ENCODE measurements around the gene PGR. TPM values are rescaled to one million over a fixed set of nuclear protein-coding genes. Genes with fewer than 3 reads are reported as not detected.

The PGR gene
- total RNA-seq, 1 donor from 2014 or later, result 0.18 TPM

DNA sequence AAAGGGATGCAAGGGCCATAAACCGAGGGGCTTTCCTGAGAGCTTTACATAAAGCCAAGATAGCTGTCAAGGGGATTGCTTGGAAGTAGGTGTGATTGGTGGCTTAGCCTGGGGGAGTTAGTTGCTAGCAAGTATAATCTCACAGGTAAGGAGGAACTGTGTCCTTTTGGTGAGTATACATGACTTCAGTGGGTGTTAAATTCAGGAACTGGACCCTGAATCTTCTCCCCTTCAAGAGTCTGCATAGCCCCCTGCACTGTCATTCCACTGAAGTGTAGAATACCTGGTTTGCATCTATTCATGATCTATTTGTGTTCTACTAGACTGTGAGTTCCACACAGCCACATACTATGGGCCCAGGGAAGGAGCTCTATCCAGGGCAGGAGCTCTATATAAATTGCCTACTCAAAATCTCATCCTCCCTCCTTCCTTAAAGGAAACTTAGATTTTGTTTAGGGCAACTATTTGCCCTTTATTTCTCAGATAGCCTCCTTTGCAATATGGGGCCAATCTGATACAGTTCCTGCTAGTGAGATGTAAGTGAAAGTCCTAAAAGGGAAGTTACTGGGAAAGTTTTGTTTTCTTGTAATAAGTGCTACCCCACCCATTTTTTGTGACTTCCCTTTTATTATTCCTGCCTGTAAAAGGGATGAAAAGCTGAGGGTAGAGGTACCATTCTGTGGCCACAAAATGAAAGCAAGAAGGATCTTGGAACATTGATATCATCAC is 120.5 kb downstream of the PGR start:
- no peak overlapping the region for H3K9ac ChIP-seq (ENCODE audit: low read length)
- no peaks in the 10 kb centered on the region for H3K36me3 ChIP-seq (ENCODE audit: insufficient read depth, low read length)
- peaks cover 7% of the 10 kb centered on the region for H3K4me1 ChIP-seq (ENCODE audit: insufficient read depth, low read length)
- no peak overlapping the region for H3K27ac ChIP-seq (ENCODE audit: low read depth, low read length)
- peaks cover 15% of the 10 kb centered on the region for H3K4me1 Mint-ChIP-seq (ENCODE audit: low read depth, unreplicated experiment)
- H3K4me2 ChIP-seq (ENCODE audit: low read length), result no peak overlapping the region
- no peak overlapping the region for H3K4me3 Mint-ChIP-seq (ENCODE audit: unreplicated experiment)
- FAIRE-seq (no peak), DNase-seq (ENCODE audit: low read depth) (no peak)
- no peak overlapping the region for H3K4me3 ChIP-seq (ENCODE audit: insufficient read depth, low read depth, low read length)
- H3K9me3 Mint-ChIP-seq (ENCODE audit: unreplicated experiment), result no peaks in the 10 kb centered on the region
- H3K27me3 Mint-ChIP-seq (ENCODE audit: low read depth, unreplicated experiment), result no peaks in the 10 kb centered on the region
- no peaks in the 10 kb centered on the region for H3K9me3 ChIP-seq (ENCODE audit: insufficient read depth, low read depth, low read length)
- no peaks in the 10 kb centered on the region for H3K36me3 Mint-ChIP-seq (ENCODE audit: low read depth, unreplicated experiment)
- H4K20me1 ChIP-seq (ENCODE audit: insufficient read depth, low read length), result no peaks in the 10 kb centered on the region
- no peaks in the 10 kb centered on the region for H3K27me3 ChIP-seq (ENCODE audit: insufficient read depth, low read length)
- H3K79me2 ChIP-seq (ENCODE audit: insufficient read depth, low read length), result no peaks in the 10 kb centered on the region
- TF ChIP-seq EZH2 (IDR thresholded peaks at IDR 0.05; ENCODE audit: insufficient read depth, low read length), result no peak
- TF ChIP-seq, protein P1, sequence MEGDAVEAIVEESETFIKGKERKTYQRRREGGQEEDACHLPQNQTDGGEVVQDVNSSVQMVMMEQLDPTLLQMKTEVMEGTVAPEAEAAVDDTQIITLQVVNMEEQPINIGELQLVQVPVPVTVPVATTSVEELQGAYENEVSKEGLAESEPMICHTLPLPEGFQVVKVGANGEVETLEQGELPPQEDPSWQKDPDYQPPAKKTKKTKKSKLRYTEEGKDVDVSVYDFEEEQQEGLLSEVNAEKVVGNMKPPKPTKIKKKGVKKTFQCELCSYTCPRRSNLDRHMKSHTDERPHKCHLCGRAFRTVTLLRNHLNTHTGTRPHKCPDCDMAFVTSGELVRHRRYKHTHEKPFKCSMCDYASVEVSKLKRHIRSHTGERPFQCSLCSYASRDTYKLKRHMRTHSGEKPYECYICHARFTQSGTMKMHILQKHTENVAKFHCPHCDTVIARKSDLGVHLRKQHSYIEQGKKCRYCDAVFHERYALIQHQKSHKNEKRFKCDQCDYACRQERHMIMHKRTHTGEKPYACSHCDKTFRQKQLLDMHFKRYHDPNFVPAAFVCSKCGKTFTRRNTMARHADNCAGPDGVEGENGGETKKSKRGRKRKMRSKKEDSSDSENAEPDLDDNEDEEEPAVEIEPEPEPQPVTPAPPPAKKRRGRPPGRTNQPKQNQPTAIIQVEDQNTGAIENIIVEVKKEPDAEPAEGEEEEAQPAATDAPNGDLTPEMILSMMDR (IDR thresholded peaks at IDR 0.05; ENCODE audit: insufficient read depth, low read depth, low read length), result no peak
- no peak overlapping the region for H2AFZ ChIP-seq (ENCODE audit: low read depth, low read length)
- no peak overlapping the region for H3K27ac Mint-ChIP-seq (ENCODE audit: unreplicated experiment)

DNA sequence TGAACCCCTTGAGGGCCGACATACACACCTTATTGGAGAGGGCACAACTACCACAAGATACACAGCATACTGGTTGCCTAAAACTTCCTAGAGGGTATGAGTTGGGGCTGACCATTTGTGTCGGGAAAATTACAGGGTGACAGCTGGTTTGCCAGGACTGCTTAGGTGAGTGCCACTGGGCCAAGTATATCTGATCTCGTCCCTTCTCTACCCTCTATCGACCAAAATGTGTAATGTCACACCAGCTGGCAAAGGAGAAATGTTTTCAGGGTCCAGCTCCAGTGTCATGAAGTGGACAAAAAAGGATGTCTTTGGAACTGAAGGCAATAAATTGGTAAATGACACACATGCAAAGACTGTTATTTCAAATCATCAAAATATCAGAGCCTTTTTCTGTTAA is 126.1 kb downstream of the PGR start:
- H4K20me1 ChIP-seq (ENCODE audit: insufficient read depth, low read length), result no peaks in the 10 kb centered on the region
- no peak overlapping the region for H3K4me2 ChIP-seq (ENCODE audit: low read length)
- no peaks in the 10 kb centered on the region for H3K9me3 Mint-ChIP-seq (ENCODE audit: unreplicated experiment)
- no peaks in the 10 kb centered on the region for H3K9me3 ChIP-seq (ENCODE audit: insufficient read depth, low read depth, low read length)
- FAIRE-seq, result no peak
- no peak overlapping the region for H3K9ac ChIP-seq (ENCODE audit: low read length)
- H3K36me3 Mint-ChIP-seq (ENCODE audit: low read depth, unreplicated experiment), result no peaks in the 10 kb centered on the region
- no peak for DNase-seq (ENCODE audit: low read depth)
- H3K27me3 ChIP-seq (ENCODE audit: insufficient read depth, low read length), result no peaks in the 10 kb centered on the region
- H3K4me1 ChIP-seq (ENCODE audit: insufficient read depth, low read length), result no peaks in the 10 kb centered on the region
- no peaks in the 10 kb centered on the region for H3K36me3 ChIP-seq (ENCODE audit: insufficient read depth, low read length)
- no peaks in the 10 kb centered on the region for H3K79me2 ChIP-seq (ENCODE audit: insufficient read depth, low read length)
- H2AFZ ChIP-seq (ENCODE audit: low read depth, low read length), result no peak overlapping the region
- TF ChIP-seq, protein P1 (IDR thresholded peaks at IDR 0.05; ENCODE audit: insufficient read depth, low read depth, low read length), result no peak
- TF ChIP-seq EZH2 (IDR thresholded peaks at IDR 0.05; ENCODE audit: insufficient read depth, low read length), result no peak
- no peak overlapping the region for H3K27ac Mint-ChIP-seq (ENCODE audit: unreplicated experiment)
- no peak overlapping the region for H3K4me3 Mint-ChIP-seq (ENCODE audit: unreplicated experiment)
- no peak overlapping the region for H3K27ac ChIP-seq (ENCODE audit: low read depth, low read length)
- no peak overlapping the region for H3K4me3 ChIP-seq (ENCODE audit: insufficient read depth, low read depth, low read length)
- peaks cover 4% of the 10 kb centered on the region for H3K4me1 Mint-ChIP-seq (ENCODE audit: low read depth, unreplicated experiment)
- no peaks in the 10 kb centered on the region for H3K27me3 Mint-ChIP-seq (ENCODE audit: low read depth, unreplicated experiment)

DNA sequence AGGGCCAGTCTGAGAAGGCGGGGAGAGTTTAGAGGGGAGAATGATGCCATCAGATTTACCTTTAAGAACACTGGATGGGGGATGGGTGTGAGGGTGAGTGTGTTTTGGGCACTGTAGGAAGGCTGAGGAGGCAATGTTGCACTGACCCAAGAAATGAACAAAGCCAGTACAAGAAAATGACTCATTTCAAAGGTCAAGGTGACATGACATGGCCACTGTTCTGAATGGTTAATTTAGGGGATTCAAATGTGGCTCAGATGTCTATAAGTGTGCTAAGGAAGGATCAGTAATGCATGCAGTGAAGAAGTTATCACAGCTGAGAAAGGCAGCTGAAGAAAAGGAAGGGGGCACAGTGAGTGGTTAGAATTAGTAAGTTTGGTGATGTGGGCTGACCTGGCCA is 129.9 kb downstream of the PGR start:
- Histone ChIP-seq H3K9me3 (ENCODE audit: insufficient read depth, low read depth, low read length) (no peaks in the 10 kb centered on the region), H3K27me3 (ENCODE audit: insufficient read depth, low read length) (no peaks in the 10 kb centered on the region), H3K4me1 (ENCODE audit: insufficient read depth, low read length) (no peaks in the 10 kb centered on the region), H3K4me2 (ENCODE audit: low read length) (no peak overlapping the region), H3K27ac (ENCODE audit: low read depth, low read length) (no peak overlapping the region), H3K36me3 (ENCODE audit: insufficient read depth, low read length) (no peaks in the 10 kb centered on the region), H3K79me2 (ENCODE audit: insufficient read depth, low read length) (no peaks in the 10 kb centered on the region), H3K4me3 (ENCODE audit: insufficient read depth, low read depth, low read length) (no peak overlapping the region), H2AFZ (ENCODE audit: low read depth, low read length) (no peak overlapping the region), H4K20me1 (ENCODE audit: insufficient read depth, low read length) (no peaks in the 10 kb centered on the region), H3K9ac (ENCODE audit: low read length) (no peak overlapping the region)
- peaks cover 4% of the 10 kb centered on the region for H3K4me1 Mint-ChIP-seq (ENCODE audit: low read depth, unreplicated experiment)
- H3K27me3 Mint-ChIP-seq (ENCODE audit: low read depth, unreplicated experiment), result no peaks in the 10 kb centered on the region
- H3K36me3 Mint-ChIP-seq (ENCODE audit: low read depth, unreplicated experiment), result no peaks in the 10 kb centered on the region
- no peak overlapping the region for H3K27ac Mint-ChIP-seq (ENCODE audit: unreplicated experiment)
- TF ChIP-seq, protein P1 (IDR thresholded peaks at IDR 0.05; ENCODE audit: insufficient read depth, low read depth, low read length), result no peak
- no peak for TF ChIP-seq EZH2 (IDR thresholded peaks at IDR 0.05; ENCODE audit: insufficient read depth, low read length)
- no peaks in the 10 kb centered on the region for H3K9me3 Mint-ChIP-seq (ENCODE audit: unreplicated experiment)
- no peak for DNase-seq (ENCODE audit: low read depth)
- no peak for FAIRE-seq
- H3K4me3 Mint-ChIP-seq (ENCODE audit: unreplicated experiment), result no peak overlapping the region
